Measurements from ENCODE around the gene ABHD16A.

ABHD16A gene

DNA sequence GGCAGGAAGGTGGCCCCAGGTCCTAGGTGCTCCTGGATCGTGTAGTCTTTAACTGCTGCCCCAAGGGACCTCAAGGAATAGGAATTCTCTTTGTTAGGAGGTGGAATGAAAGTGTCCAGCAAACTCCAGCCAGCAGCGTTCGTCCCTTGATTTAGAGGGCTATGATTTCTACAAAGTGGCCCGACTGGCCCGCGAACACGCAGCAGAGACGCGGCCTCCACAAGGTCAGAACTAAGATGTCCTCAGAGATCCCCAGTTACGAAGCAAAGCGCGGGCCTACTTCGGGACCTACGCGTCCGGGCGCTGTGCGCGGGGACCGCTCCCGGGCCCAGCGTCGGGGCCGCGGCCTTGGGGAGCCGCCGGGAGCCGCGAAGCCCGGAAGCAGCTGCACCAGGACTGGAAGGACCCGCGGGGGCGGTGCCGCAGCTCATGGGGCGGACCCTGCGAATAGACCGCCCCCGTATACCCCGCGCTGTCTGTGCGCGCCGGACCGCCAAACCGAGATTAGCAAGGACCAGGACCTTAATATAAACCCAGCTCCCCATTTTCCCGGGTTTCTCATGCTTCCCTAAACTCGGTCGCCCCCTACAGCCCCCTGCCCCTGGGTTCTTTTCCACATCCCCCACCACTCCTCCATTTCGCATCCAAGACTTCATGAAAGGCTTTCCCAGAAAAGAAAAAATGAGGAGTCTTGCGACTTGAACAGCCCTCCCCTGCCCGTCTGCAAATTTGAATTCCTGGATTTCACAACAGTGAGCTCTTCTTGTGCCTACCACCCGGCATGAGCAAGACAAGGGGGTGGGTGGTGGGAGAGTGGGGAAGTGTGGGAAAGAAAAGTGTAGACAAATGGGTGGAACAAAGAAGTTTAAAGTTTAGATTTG, 42.5 kb downstream of the ABHD16A start, which contains the start of gene C6orf47:
C6orf47 (minus strand) TSS at position 398 of the 881 bp plus-strand sequence. CDS start 831 bp downstream, outside the sequence.
- peak; percentile 76 for DNase-seq

DNA sequence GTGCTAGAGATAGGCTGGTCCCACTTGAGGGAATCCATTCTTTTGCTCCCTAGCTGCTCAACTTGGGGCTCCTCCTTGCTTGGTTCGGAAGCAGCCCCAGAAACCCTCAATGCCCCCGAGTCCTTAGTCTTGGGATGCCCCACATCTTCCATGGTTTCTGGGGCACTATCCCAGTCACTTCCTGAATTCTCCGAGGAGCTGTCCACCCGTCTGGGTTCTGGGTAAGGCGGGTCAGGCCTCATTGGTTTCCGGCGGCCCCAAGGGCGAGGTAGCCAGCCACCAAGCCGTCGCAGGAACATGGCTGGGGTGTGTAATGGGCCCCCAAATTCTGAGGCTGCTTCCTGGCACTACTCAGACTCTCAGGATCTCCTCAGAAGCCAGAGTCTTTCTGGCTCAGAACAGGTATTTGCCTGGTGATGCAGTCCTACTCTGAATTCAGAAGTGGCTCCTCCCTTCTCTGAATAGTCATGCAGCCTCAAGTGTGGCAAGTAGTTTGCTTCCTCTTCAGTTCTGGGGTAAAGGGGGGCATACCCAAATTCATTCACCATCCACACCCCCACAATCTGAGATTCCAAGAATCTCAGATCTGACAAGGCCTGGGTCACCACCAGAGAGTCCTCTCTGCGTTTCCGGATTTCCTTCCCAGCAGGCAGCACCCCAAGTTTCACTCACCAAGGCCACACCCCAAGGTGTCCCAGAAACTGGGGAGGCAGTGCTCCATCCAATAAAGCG, 43.3 kb downstream of the ABHD16A start:
- DNase-seq = peak; percentile 36

DNA sequence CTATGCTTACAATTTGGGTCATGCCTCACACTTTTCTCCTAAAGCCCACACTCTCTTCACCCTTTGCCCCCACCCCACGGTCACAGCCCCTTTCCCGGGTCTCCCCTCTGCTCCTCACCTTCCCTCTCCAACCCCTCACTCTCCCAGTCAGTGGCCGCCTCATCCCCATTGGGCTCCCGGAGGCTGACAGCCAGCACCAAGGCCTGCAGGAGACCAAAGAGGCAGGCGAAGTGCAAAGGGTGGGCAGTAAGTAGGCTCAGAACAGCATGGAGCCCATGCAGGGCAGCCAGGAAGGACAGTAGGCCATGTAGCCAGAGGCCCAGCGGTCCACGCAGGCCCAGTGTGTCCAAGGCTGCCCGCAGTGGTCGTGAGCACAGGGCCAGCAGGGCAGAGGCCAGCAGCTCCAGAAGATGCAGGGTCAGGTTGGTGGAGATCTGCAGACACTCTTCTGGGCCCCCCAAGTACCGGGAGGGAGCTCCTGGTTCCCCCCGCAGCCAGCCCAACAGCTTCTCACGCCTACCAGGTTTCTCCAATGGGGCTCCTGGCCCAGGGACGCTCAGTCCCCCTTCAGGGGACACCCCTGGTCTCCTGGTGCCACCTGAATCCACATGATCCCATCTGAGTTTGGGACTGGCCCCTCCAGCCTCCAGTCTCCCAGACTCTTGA, 44.0 kb downstream of the ABHD16A start:
- no peak for DNase-seq

DNA sequence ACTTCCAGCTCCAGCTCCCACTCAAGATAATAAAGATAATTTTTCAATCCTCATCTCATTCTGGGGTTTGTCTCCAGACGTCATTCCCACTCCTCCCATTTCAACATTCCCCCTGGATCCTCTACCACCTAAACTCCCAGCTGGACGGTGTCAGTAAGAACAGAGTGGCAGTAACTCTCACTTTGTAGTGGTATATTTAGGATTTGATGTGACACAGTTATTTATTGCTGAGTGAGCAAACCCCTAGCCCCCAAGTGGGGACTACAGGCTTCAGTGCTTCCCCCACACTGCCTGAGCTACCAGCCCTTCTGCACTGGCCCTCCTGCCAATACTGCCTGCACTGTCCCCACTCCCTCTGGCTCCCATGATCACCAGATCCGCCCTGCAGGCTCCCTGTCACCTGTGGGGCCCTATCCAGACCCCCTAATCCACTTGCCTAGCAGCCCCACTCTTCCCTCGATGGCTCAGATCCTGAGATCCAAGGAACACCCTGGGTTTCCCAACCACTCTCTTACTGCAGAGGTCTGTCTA, 44.9 kb downstream of the ABHD16A start:
- DNase-seq = no peak

DNA sequence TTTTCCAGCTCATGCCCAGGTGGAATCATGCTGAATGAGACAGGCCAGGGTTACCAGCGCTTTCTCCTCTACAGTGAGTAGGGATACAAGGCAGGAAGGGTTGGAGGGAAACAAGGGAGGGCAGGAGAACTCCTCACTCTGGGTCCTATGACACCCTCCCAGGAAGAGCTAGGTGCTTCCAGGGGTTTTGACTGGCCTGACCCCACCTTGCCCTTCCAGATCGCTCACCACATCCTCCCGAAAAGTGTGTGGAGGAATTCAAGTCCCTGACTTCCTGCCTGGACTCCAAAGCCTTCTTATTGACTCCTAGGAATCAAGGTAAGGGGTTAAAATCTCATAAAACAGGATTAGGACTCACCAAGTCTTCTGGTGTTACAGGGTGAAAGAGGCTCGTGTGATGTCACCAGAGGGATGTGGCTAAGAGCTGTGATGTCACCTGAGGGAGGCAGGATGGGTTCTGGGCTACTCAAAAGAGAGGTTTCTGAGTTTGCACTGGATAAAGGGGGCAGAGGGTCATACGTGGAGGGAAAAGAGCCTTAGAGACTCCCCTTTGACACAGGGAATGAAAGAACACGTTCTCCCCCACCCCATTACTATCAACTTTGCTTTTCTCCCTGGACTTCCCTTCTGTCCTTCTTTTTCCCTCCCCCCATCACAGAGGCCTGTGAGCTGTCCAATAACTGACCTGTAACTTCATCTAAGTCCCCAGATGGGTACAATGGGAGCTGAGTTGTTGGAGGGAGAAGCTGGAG, 45.5 kb downstream of the ABHD16A start:
- DNase-seq = no peak

DNA sequence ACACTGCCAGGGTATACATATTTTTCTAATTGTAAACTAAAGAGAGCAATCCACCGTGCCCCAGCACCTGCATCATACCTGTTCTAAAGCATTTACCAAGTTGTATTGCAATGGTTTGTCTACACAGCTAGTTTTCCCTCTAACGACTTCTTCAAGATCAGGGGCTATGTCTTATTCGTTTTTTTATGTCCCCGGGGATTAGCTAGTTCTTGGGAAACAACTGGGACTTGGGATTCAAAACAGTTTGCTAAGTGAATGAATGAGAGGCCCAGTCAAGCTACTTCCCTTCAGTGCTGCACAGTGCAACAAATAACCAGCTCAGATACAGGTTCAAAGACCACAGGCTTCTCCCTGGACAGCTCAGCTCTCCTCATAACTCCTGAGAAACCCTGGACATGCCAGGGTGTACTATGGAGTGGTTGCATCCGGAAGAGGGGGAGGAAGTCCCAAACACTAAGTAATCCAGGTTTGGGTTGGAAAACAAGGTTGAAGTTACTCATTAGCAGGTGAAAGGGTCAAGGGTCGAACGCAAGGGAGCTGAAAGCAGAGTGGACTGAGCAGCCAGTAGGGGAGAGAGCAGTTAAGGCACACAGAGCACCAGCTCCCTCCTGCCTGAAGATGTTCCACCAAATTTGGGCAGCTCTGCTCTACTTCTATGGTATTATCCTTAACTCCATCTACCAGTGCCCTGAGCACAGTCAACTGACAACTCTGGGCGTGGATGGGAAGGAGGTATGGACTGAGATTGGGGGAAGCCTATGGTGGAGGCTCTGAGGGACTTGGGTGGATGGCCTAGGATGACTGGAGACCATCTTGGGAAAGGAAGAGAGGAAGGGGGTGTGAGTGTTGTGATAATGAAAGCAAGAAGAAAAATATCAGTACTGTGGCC, 47.5 kb downstream of the ABHD16A start, which contains the start of gene APOM:
APOM (plus strand) TSS at position 546 of the 889 bp plus-strand sequence; CDS start at position 619, 73 bp downstream.
- DNase-seq = no peak

DNA sequence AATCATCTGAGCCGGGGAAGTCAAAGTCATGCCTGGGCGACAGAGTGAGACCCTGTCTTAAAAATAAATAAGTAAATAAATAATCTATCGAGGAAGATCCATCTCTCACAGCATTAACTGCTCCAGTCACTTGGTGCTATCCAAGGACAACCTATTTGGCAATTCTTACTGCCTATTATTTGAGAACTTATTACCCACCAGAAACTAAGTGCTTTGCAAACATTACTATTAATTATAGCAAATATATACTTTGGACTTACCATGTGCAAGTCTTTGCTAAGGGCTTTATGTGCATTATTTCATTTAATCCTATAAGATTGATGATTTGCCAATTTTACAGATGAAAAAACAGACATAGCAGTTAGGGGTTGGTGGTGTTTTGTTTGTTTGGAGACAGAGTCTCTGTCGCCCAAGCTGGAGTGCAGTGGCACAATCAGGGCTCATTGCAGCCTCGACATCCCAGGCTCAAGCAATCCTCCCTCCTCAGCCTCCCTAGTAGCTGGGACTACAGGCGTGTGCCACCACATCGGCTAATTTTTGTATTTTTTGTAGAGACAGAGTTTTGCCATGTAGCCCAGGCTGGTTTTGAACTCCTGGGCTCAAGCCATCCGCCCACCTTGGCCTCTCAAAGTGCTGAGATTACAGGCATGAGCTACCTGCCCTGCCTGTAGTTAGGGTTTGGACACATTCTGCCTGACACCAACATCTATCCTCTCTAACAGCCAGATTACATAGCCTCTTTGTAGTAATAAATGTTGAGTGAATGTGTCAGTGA, 48.4 kb downstream of the ABHD16A start:
- DNase-seq = no peak

DNA sequence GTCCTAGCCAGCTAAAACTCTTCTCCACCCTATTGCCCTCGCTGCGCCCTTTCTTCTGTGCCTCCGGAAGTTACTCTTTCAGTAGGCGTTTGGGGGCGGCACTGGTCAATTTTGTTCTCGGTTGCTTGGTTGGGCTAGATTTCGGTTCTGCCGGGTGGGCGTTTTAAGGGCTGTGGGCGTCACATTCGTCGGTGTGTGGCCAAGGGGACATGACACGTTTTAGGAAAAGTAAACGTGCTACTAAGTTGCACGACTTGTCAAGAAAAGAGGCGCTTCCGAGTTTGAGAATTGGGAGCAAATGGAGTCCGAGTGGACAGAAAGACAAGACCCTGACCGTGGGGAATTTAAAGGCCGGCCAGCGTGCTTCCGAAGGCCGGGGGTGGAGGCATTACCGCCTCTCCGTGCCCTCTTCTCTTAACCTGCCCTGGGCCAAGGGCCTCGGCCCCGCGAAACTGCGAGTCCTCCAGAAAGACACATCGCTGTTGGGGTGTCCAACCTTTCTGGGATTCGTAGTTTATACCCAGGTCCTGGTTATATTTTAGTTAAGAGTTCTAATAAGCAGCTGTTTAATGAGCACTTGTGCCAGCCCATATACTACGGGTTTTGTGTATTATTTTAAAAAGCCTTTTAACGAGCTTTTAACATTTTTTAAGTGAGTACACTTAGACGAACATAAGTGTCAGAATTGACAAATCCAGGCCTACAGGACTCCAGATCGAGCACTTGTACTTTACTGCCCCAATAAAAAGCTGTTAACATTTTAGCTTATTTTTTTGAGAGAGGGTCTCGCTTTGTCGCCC, 50.0 kb downstream of the ABHD16A start:
- DNase-seq = peak; percentile 91

DNA sequence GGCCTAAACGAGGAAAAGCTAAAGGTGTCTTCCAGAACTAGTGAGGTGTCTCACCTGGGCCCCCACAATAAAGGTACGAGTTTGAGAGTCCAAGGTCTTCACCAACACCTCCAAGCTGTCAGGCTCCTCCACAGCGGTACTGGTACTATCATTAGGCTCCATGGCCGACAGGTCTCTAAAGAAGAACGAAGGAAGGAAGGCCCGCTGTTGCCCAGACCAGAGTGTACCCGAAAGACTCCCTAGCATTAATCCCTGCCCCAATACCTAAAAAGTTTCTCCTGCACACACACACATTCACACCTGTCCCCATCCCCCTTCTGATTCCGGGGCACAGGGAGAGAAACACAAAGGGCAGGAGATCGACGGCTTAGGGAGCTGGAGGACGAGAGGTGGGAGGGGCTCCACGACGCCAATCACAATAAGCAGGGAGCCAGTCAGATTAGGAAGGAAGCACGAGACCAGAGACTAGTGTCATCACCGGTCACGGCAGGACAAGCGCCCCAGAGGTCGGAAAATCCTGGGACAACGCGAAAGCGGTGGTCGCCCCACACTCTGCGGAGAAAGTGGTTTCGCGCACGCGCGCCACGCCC, 51.4 kb downstream of the ABHD16A start:
- DNase-seq = no peak

DNA sequence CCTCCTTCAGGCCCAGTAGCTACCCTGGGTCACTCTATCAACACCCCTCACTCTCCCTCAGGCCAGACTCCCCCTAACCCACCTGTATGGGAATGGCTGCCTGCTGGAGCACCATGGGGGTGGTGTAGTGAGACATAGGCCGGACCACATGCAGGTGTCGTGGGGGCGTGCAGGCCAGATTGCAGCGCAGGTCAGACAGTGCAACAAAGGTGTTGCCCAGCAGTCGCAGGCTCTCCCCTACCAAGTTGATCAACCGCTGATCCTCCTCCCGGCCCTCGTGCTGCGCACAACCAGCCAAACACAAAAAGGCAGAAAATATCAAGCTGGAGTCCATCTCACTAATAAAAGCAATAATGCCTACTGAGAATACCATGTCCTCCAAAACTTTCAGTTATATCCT, 57.8 kb downstream of the ABHD16A start:
- no peak for DNase-seq

DNA sequence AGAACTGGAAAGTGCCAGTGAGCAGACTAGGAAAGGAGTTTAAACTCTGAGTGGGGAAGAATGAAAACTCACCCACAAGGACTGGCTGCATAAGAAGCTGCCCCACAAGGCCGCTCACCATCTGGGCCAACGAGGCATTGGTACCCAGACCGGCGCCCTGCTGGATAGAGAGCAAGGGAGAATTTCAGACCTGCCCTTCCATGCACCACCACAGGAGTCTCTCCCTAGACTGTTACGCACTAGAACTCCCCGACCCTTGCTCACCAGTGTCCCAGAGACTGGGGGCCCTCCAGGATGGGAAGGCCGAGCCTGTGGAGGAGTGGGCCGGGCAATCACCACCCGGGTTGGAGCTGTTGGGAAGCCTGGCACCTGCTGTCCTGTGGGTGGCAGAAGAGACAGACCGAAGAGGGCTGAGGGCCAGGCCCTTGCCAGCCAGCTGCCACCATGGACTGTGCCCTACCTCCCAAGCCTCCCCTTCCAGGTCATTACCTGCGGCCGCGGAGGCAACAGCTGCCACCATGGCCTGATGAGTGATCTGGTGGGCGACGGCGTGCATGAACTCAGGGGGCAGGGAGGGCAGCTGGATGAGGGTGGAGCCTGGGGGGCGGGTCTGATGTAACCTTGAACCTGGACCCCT, 59.2 kb downstream of the ABHD16A start:
- DNase-seq = no peak

DNA sequence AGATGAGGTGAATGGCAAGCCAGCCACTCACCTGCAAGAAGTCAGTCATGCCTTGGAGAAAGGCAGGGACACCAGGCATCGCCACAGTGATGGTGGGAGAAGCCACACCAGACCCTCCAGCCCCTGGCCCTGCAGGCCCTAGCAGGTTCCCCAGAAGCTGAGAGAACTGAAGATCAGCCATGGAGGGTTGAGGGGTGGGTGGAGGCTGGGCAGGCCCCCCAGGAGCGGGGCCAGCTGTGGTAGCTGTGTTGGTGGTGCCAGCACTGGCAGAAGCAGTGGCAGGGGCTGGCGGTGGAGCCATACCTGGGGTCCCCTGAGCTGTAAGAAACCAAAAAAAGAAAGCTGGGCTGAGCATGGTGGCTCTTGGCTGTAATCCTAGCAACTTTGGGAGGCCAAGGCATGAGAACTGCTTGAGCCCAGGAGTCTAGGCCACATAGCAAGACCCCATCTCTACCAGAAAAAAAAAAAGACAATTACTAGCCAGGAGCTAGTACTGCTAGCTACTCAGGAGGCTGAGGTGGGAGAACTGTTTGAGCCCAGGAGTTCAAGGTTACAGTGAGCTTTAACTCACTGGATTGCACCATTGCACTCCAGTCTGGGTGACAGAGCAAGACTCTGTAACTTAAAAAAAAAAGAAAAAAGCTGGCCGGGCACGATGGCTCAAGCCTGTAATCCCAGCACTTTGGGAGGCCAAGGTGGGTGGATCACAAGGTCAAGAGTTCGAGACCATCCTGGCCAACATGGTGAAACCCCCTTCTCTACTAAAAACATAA, 60.1 kb downstream of the ABHD16A start:
- DNase-seq = no peak

DNA sequence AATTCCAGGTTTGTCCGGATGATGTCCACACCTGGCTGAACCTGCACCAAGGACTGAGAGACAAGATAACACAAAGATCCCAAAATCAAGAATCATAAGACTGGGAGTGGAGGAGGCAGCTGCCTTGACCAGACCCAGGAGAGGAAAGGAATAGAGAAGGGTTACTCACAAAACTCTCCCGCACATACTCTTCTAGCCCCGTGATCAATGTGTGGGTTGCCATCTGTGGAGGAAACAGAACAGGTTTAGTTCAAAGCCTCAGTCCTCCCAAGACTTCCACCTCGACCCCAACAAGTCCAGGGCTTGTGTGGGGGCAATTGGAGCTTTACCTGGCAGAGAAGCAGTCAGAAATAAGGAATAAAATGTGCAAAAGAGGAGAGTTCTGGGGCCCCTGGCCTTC, 61.8 kb downstream of the ABHD16A start:
- DNase-seq = no peak

DNA sequence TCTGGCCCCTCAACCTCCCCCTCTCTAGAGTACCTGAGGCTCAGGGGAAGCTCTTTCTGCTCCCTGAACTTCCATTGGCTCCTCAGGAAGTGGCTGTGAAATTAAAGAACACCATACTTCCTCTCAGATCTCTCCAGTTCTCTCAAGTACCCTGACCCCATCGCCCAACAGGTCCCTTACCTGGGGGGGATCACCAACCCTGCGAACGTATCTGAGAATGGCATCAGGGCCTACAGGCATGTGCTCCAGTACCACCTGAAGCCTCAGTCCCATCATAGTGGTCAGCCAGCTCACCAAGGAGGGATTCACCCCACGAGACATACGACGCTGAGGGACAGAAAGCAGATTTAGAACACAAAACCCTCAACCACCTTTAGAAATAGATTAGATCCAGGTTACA, 62.5 kb downstream of the ABHD16A start:
- no peak for DNase-seq

DNA sequence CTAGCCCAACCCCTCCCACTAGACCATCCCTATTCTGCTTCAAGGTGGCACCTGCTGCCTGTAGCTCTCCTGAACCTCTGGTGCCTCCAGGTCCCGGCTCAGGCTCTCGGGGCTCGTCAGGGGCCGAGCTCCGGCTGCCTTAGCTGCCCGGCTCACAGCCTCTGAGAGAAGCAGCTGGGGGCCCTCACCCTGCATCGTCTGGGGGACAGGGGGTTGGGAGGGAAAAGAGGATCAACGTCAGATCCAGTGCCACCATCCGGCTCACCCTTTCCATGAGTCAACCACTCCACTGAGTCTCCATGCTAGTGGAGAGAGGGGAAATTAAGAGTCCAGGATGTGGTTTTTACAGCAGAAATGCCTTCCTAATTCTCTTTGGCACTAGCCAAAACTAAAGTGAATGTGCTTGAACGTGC, 63.7 kb downstream of the ABHD16A start:
- DNase-seq = no peak

DNA sequence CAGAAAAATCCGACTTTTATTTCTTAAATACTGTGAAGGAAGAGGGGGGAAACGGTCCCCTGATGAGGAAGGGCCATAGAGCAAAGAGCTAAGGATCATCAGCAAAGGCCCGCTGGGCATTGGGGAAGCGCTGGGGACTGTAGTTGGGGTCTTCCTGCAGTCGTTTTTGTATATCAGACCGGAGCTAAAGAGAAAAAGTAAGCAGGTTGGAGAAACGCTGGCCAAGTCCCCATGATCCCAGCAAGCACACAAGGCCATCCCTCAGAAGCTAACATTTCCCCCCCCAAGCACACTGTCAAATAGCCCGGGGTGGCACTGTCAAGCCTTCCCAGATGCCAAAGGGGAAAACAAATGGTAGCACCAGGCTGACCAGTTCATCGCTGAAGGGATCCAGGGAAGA, 64.1 kb downstream of the ABHD16A start:
- no peak for DNase-seq
